ENCODE results near the gene STIM2. TPM values are rescaled to one million over a fixed set of nuclear protein-coding genes. Genes with fewer than 3 reads are reported as not detected.
"Not testable (repeated sequence)": the region's sequence is repeated elsewhere in the genome, so short reads cannot be mapped to it uniquely, and the experiment has no call there.

The STIM2 gene
- polyA plus RNA-seq, 12 donors: 38.9 to 74.8 (median 52.1) TPM; not detected in 1

DNA sequence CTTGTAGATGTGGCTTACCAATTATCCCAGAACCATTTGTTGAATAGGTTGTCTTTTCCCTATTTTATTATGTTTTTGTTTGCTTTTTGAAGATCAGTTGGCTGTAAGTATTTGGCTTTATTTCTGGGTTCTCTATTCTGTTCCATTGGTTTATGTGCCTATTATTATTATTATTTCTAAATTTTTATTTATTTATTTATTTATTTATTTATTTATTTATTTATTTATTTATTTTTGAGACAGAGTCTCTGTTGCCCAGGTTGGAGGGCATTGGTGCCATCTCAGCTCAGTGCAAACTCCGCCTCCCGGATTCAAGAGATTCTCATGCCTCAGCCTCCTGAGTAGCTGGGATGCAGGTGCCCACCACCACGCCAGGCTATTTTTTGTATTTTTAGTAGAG lies 174.5 kb downstream of the STIM2 start:
- not testable (repeated sequence) for DNase-seq

DNA sequence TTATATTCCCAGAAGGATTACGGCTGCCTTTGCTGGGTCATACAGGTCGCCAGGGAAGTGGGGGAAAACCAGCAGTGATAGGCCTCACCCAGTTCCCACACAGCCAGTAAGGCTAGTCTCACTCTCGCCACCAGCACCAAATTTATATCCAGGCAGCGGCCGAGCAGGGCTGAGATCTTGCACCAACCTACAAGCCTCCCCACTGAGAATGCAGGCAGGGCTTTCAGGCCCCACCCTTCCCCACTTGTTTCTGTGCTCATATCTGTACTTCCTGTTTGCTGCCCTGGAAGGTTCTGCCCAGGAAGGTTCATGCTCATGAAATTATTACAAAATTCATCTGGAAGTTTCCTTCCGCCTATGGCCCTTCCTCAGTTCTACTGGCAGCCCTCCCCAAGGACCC lies 179.7 kb downstream of the STIM2 start:
- no peak for DNase-seq

DNA sequence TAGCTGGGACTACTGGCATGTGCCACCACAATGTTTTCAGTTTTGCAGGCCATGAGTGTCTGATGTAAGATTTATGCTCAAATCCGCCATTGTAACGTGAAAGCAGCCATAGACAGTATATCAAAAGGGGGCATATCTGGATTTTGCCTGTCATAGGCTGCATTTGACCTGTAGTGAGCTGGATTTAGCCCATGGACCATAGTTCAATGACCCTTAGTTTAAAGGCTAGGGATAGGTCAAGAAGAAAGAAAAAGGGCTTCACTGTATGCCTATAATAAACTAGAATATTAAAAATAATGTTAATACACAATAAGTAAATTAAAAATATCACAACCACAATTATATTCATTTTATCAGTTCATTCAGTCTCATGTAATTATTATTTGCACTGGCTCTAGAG lies 181.8 kb downstream of the STIM2 start:
- DNase-seq: no peak

DNA sequence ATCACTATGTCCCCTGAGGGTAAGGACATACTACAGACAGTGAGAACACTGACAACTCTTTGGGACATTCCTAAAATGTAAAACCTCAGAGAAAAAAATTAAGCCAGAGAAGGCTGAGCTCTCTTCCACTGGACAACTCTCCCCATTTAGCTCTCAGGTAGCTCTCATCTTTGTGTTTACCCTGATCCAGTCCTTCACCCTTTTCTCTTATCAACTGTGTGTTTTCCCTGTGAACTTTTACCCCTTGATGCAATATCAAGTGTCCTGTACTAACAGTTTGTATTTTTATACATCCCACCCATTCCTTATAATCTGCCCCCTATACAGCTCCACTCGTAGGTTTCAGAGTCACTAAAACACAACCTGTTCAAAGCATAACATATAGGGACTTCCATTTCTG lies 182.6 kb downstream of the STIM2 start:
- DNase-seq: no peak

DNA sequence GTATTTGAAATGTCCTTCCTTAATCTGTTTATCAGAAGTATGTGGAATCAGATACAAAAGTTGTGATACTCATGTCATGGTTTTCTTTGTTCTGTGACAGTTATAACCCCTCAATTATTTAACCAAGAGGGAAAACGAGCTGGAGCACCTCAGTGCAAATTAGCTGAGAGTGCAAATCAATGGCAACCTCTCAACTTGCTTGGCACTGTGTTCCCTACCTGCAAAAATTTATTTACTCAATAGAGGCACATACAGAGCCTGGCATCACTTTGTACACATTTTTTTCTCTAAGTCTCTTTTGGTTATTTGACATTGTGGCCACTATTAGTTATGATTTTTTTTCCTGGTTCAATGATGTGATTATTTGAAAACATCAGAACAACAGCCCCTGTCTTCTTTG lies 186.2 kb downstream of the STIM2 start:
- DNase-seq: no peak

DNA sequence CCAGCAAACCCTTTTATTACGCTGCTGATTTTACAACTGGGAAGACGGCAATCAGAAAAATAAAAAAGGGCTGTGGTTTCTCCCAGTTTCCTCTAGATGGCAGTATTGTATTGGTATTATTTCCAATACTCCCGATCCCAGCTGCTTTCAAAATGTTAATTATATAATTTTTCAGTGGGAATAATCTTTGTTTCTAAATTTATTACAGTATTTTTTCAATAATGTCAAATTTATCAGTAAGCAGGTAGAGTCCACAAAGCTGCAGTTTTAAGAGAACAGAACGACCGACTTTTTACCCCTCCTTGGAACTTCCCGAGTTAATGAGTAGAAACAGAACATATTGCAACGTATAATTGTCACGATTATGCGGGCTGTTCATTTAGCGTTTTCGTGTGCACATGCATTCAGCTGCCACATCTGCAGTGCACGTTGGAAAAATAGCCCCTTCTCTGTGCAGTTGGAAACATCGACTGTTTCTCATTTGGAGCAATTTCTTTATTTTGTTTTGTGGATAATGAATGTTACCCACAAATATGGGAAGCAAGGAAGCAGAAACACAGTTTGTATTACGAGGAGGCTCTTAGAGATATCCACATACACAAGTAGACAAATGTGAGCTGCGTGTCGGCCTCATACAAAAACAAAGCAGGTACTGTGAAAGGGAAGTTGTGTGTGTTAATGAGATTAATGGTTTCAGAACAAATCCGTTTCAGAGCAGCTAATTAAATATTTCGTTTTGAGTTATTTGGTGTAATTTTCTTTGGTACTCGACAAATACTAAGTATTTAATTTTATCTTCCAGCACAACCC lies 188.0 kb downstream of the STIM2 start:
- peak; percentile 42 for DNase-seq

DNA sequence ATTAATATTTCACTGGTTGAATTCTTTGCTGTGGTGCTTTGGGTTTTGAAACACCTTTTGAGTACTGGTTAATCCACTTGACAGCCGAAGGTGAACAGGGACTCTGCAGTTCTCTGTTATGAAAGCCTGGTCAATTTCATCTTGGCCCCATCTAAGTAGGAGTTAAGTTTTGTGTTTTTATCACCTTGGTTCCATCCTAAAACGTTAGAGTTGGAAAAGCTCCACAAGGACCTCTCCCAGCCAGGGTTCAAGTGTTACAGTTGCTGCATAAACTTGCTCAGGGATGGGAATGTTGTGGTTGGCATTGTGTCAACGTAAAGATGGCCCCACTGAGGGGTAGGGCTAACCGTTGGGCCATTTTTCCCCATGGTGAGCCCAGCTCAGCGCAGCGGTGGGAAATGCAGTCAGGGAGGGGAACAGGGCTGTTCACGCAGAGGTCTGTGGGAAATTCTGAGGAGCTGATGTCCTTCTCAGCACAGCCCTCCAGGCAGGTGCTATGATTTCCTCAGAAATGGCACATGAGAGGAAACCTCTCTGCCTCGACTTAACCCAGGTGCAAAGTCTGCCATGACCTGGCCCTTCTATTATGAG lies 188.7 kb downstream of the STIM2 start:
- no peak for DNase-seq

DNA sequence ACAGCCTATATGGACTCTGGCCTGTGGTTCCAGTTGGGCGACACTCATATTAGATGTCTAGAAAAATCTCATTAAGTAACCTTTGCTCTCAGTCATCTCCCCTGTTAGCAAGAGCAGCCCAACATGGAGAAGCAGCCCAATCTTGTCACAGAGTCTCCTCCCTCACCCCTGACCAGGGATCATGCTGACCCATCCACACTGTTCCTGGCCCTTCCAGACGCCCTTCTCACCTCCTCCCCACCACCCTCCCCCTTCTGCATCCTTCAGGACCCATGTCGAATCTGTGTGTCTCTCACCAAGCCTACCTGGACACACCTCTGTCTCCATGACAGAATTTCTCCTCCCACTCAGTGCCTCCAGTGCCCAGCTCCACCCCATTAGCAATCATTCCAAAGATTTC lies 190.1 kb downstream of the STIM2 start:
- no peak for DNase-seq

DNA sequence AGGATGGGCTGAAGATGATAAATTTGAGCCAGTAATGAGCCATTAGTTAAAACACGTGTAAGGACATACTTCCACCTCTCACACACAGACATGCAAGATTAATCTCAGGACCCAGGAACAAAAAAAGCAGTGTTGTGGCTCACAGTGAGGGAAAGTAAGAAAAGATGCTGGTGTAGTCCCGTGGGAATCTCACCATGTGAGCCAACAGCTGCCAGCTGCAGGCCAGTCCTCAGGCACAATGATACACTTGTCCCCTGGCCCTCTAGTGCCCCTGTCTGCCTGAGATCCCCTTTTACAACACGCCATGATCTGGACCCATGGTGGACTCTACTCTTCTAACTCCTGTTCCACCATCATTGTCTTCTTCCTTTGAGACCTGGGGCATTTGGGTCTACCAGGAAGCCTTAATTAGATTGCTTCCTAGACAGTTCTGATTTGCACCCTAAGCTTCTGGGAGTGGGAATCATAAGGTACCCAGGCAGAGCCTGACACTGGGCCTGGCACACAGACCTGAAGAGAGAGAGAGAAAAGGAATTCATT lies 194.7 kb downstream of the STIM2 start:
- no peak for DNase-seq

DNA sequence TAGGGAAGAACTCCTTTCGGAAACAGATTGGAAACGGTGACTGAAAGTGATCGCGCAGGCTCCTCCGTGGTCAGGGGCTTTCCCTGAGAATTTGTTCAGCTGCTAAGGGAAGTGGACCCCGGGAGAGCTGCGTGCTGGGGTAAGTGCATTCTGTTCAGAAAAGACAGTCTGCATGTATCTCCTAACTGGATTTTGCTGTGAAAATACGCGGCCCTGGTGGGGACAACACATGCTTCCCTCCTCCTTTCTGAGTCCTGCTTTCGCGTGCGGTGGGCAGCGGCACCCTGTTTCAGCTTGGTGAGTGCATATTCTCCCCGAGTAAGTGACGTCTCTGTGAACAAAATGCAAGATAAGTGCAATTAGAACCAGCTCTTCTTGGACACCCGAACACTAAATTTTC lies 195.6 kb downstream of the STIM2 start:
- DNase-seq: no peak

DNA sequence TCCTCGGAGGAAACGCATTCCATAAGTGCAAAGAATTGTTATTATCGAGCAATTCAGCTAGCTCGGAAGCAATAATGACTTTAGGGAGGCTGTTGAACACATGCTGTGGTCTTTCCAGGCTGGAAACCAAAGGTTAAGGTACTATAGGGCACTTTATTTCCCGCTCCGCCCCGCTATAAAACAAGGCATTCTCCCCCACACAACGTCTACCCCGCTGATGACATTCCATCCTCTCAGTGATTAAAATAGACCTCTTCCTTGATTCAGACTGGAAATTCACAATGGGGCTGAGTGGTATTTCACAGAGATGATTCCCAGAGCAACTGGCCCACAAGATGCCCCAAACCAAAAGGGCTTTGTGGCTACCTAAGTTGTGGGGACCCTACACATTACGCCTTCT lies 196.4 kb downstream of the STIM2 start:
- no peak for DNase-seq

DNA sequence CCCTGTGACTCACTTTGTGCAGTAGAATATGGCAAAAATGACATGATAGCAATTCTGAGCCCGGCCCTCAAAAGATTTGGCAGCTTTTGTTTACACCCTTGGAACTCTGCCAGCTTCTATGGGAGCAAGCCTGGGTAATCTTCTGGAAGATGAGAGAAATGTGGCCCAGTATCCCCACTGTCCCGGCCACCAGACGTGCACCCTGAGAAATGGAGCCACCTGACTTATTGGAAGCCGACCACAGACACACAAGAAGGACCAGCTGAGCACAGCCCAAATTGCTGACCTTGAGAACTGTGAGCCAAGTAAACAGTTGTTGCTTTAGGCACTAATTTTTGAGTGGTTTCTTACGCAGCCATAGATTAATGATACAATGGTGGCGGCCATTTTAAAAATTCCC lies 197.0 kb downstream of the STIM2 start:
- no peak for DNase-seq

DNA sequence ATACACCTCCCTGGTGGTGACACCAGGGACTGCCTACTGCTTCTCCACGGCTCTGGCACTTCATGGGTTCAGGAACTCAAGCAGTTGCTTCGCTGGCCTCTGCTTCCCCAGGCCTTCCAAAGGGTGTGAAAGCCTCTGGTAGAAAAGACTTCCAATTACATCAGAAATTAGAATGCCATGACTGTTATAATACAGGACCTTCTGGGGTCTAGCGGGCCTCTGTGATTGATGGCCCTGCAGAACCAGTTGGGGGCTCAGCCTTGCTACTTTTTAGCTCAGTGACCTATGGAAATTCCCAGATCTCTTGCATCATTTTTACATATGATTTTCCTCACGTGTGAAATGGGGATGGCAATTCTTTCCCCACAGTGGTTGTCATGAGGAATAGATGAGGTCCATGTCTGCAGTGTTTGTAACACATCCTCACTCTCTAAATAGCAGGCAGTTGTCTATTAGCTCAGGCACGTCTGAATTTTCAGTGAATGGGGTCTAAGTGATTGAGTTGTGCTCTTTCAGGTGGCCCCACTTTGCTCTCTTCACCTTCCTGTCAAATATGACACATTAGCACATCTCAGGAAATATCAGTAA lies 198.3 kb downstream of the STIM2 start:
- no peak for DNase-seq

DNA sequence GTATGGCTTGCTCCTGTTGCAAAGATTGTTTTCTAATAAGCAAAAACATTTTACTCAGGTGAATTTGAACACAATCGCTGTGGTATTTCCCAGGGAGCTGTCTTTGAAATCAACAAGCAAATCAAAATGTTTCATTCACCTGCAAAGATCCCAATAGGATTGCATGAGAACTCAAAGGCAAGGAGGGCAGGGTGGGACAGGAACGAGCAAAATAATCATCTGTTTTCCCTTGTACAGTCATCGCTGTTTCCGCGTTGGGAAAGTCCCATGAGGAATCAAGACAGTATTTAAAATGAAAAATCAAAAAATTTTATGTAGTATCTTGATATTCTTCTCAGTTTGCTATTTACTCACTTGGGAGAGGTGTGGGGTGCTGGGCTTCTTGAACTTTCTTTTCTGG lies 198.8 kb downstream of the STIM2 start:
- no peak for DNase-seq

DNA sequence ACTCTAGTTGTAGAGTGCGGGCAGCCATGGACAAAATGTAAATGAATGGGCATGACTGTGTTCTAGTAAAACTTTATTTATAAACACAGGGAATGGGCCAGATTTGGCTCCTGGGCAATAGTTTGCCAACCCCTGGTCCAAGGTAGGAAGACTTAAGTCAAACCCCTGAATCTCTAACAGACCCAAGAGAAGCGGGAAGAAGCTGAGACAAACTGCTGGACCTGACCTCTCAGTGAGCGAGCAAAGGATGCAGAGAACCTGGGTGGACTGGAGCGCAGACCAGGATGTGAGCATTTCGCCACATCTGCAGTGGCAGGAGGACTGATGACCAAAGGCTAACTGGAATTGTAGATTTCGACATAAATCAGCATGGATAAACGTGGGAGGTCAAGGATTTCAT lies 201.6 kb downstream of the STIM2 start:
- DNase-seq: no peak

DNA sequence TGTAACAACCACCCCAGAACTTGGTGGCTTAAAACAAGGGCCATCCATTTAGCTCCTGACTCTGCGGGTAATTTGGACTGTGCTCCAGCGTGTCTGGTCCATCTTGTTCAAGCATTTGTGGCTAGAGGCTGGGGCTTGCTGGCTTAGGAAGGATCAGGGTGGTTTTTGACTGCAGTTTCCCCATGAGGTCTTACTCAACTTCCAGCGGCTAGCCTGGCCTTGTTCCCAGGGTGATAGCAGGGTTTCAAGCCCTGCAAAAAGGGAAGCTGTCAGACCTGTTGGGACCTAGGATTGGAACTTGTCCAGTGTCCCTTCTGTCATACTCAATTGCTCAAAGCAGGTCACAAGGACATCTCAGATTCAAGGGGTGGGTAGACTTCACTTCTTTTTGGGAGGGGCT lies 205.9 kb downstream of the STIM2 start:
- DNase-seq: no peak

DNA sequence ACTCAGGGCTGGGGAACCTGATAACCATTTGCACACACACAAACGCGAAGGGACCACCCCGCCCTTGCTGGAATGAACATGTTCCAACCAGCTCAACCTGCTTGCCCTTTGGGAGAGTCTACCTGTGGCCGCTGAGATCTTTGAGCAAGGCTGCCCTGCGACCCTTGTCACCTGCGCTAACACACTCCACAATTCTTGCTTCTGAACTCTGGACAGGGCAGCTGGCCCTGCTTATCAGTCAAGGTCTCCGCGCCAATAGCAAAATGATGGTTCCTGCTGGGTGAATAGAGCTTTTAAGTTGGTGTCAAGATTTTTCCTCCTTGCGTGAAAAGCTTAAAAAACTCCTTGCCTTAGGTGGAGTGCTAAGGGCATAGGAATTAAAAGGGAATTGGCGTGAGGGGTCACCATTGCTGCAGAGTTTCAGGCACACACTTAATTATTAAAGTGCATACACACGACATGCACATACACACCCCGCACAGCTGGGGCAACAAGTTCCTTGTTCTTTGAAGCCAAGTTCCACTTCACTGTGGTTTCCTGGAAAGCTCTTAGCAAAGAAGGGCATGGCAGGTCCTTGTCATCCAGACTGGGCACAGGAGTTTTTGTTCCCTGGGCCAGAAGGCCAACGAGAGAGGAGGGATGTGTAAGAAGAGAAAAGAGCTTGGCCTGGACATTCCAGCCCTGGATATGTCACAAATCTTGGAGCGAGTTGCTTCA lies 207.7 kb downstream of the STIM2 start:
- DNase-seq: no peak

Measured in muscle of arm (tissue), 12 donors.